ENCODE measurements around the gene COL19A1.

The COL19A1 gene

GRCh38 chr6:70062010-70062409 is 195.7 kb downstream of the COL19A1 start:
- DNase-seq: no peak

GRCh38 chr6:70072540-70073179 is 206.3 kb downstream of the COL19A1 start:
- no peak for DNase-seq

GRCh38 chr6:70073637-70074036 is 207.3 kb downstream of the COL19A1 start:
- no peak for DNase-seq

GRCh38 chr6:70079241-70079640 is 212.9 kb downstream of the COL19A1 start:
- no peak for DNase-seq

GRCh38 chr6:70080443-70081070 is 214.2 kb downstream of the COL19A1 start:
- no peak for DNase-seq

- DNase-seq: no peak
Observed at GRCh38 chr6:70082830-70083229, 216.5 kb downstream of the COL19A1 start.

- no peak for DNase-seq
Observed at GRCh38 chr6:70086806-70087205, 220.4 kb downstream of the COL19A1 start.

GRCh38 chr6:70094156-70094555 is 227.8 kb downstream of the COL19A1 start:
- no peak for DNase-seq

GRCh38 chr6:70099732-70100131 is 233.4 kb downstream of the COL19A1 start:
- no peak for DNase-seq

GRCh38 chr6:70103798-70104197 is 237.4 kb downstream of the COL19A1 start:
- DNase-seq: no peak

- no peak for DNase-seq
Observed at GRCh38 chr6:70107852-70108629, 241.7 kb downstream of the COL19A1 start.

- no peak for DNase-seq
Observed at GRCh38 chr6:70110126-70111022, 244.0 kb downstream of the COL19A1 start.

- no peak for DNase-seq
Observed at GRCh38 chr6:70111737-70112136, 245.4 kb downstream of the COL19A1 start.

- no peak for DNase-seq
Observed at GRCh38 chr6:70112716-70113115, 246.4 kb downstream of the COL19A1 start.

GRCh38 chr6:70113171-70113570 is 246.8 kb downstream of the COL19A1 start:
- no peak for DNase-seq

GRCh38 chr6:70118670-70119069 is 252.3 kb downstream of the COL19A1 start:
- no peak for DNase-seq

GRCh38 chr6:70119218-70119835 is 253.0 kb downstream of the COL19A1 start:
- no peak for DNase-seq

- no peak for DNase-seq
Observed at GRCh38 chr6:70124443-70124842, 258.1 kb downstream of the COL19A1 start.

GRCh38 chr6:70124882-70125545 is 258.7 kb downstream of the COL19A1 start:
- DNase-seq: no peak

GRCh38 chr6:70125602-70126001 is 259.2 kb downstream of the COL19A1 start:
- DNase-seq: no peak

- no peak for DNase-seq
Observed at GRCh38 chr6:70129341-70129740, 263.0 kb downstream of the COL19A1 start.

GRCh38 chr6:70130865-70131264 is 264.5 kb downstream of the COL19A1 start:
- no peak for DNase-seq

Measured in stimulated activated CD4-positive, alpha-beta T cell treated with anti-CD3 and anti-CD28 coated beads, Interleukin-4, amount 100 ng/mL, for 1 hour (primary cell).